NCI-H2171 treated with DMSO at 0.1 percent for 48 hours (cell line): ENCODE measurements around the gene PRKG1.
"Not testable (repeated sequence)": the region's sequence is repeated elsewhere in the genome, so short reads cannot be mapped to it uniquely, and the experiment has no call there.

Source experiments
- DNase-seq: peaks from one replicate; lab custom pipeline; 2025; lab: John Stamatoyannopoulos, UW

Gene PRKG1

GRCh38 chr10:51270936-51271530 is 196.7 kb downstream of the PRKG1 start:
- DNase-seq = no peak

GRCh38 chr10:51272099-51272498 is 197.8 kb downstream of the PRKG1 start:
- not testable (repeated sequence) for DNase-seq

GRCh38 chr10:51272555-51272954 is 198.3 kb downstream of the PRKG1 start:
- no peak for DNase-seq

- DNase-seq = no peak
These were observed 199.3 kb downstream of the PRKG1 start for GRCh38 chr10:51273574-51273973.

GRCh38 chr10:51276097-51276496 is 201.8 kb downstream of the PRKG1 start:
- DNase-seq = not testable (repeated sequence)

GRCh38 chr10:51281387-51281786 is 207.1 kb downstream of the PRKG1 start:
- not testable (repeated sequence) for DNase-seq

- DNase-seq = no peak
These were observed 211.3 kb downstream of the PRKG1 start for GRCh38 chr10:51285601-51286000.

GRCh38 chr10:51288511-51288910 is 214.2 kb downstream of the PRKG1 start:
- no peak for DNase-seq

- DNase-seq = no peak
These were observed 215.2 kb downstream of the PRKG1 start for GRCh38 chr10:51289519-51289918.

- no peak for DNase-seq
These were observed 217.7 kb downstream of the PRKG1 start for GRCh38 chr10:51291961-51292360.

GRCh38 chr10:51297438-51297837 is 223.2 kb downstream of the PRKG1 start:
- DNase-seq = no peak

GRCh38 chr10:51300617-51301304 is 226.5 kb downstream of the PRKG1 start:
- DNase-seq = no peak

- no peak for DNase-seq
These were observed 227.4 kb downstream of the PRKG1 start for GRCh38 chr10:51301644-51302043.

GRCh38 chr10:51302316-51302715 is 228.0 kb downstream of the PRKG1 start:
- DNase-seq = no peak

- no peak for DNase-seq
These were observed 233.8 kb downstream of the PRKG1 start for GRCh38 chr10:51308116-51308515.

GRCh38 chr10:51311228-51311627 is 236.9 kb downstream of the PRKG1 start:
- DNase-seq = no peak

GRCh38 chr10:51312817-51313216 is 238.5 kb downstream of the PRKG1 start:
- DNase-seq = no peak

- DNase-seq = no peak
These were observed 239.0 kb downstream of the PRKG1 start for GRCh38 chr10:51313251-51313650.

GRCh38 chr10:51313773-51314478 is 239.6 kb downstream of the PRKG1 start:
- no peak for DNase-seq

- DNase-seq = no peak
These were observed 240.2 kb downstream of the PRKG1 start for GRCh38 chr10:51314481-51314880.

- DNase-seq = no peak
These were observed 244.3 kb downstream of the PRKG1 start for GRCh38 chr10:51318399-51319172.

- DNase-seq = no peak
These were observed 244.8 kb downstream of the PRKG1 start for GRCh38 chr10:51319173-51319435.

GRCh38 chr10:51321300-51321699 is 247.0 kb downstream of the PRKG1 start:
- DNase-seq = no peak
